Peyer's patch (tissue), 4 donors: Measurements from ENCODE around the gene TOX2. TPM values are rescaled to one million over a fixed set of nuclear protein-coding genes. Genes with fewer than 3 reads are reported as not detected.

Source experiments
- DNase-seq, 3 donors: peaks; one replicate each; pipeline ENCODE4 v3.0.0-alpha.2; 2017 to 2019
- H3K27ac ChIP-seq, 4 donors: fragments of 200-600 bp; sonication (generic); one replicate each; pipeline ENCODE4 v1.5.1; 2016 to 2019
- H3K27me3 ChIP-seq, 2 donors: fragments of 200-600 bp; sonication (generic); one replicate each; pipeline ENCODE4 v1.5.1; 2019
- H3K36me3 ChIP-seq, 3 donors: fragments of 200-600 bp; sonication (generic); one replicate each; pipeline ENCODE4 v1.5.1; 2016 to 2019
- H3K4me1 ChIP-seq, 4 donors: fragments of 200-600 bp; sonication (generic); one replicate each; pipeline ENCODE4 v1.5.1; 2016 to 2019
- H3K4me3 ChIP-seq, 4 donors: fragments of 200-600 bp; sonication (generic); 1 replicate in 3 of 4; 2 replicates in 1 of 4; pipeline ENCODE4 v1.5.1; 2016 to 2019; ENCODE audit warnings: mild to moderate bottlenecking in 1 of 4
- H3K9me3 ChIP-seq, 4 donors: fragments of 200-600 bp; sonication (generic); one replicate each; pipeline ENCODE4 v1.5.1; 2016 to 2019; ENCODE audit warnings: mild to moderate bottlenecking in 1 of 4
- POLR2A ChIP-seq, 2 donors: fragments of 450-650 bp; IDR thresholded peaks; one replicate each; pipeline ENCODE4 v1.5.1; 2017; ENCODE audit warnings: antibody characterized with exemption in 2 of 2, mild to moderate bottlenecking in 2 of 2, moderate library complexity in 2 of 2
- total RNA-seq, 4 donors: library from RNA; depleted of rRNA; stranded (reverse); fragments of >200 nt; gene quantifications; one replicate each; pipeline ENCODE4 v1.1.0, GENCODE V29; 2016
- TF ChIP-seq, protein P1 (sequence below), 6 experiments: fragments of 450-650 bp in 4 of 6; fragments of 200-600 bp in 2 of 6; sonication (generic) in 1 of 6; IDR thresholded peaks; one replicate each; pipeline ENCODE4 v1.5.1; 2017 to 2019; ENCODE audit warnings: antibody characterized with exemption in 6 of 6, mild to moderate bottlenecking in 3 of 6, moderate library complexity in 1 of 6

TOX2 gene
- total RNA-seq, 4 donors from 2014 or later, result 1.9 to 5.8 (median 2.0) TPM

GRCh38 chr20:43993560-43993959 lies 78.9 kb downstream of the TOX2 start:
- H3K27me3 ChIP-seq, result no peaks in the 10 kb centered on the region
- H3K4me1 ChIP-seq, result peaks cover 0 to 4% (median 0%) of the 10 kb centered on the region in 4 donors
- TF ChIP-seq POLR2A (IDR thresholded peaks at IDR 0.05), result no peak
- TF ChIP-seq, protein P1, sequence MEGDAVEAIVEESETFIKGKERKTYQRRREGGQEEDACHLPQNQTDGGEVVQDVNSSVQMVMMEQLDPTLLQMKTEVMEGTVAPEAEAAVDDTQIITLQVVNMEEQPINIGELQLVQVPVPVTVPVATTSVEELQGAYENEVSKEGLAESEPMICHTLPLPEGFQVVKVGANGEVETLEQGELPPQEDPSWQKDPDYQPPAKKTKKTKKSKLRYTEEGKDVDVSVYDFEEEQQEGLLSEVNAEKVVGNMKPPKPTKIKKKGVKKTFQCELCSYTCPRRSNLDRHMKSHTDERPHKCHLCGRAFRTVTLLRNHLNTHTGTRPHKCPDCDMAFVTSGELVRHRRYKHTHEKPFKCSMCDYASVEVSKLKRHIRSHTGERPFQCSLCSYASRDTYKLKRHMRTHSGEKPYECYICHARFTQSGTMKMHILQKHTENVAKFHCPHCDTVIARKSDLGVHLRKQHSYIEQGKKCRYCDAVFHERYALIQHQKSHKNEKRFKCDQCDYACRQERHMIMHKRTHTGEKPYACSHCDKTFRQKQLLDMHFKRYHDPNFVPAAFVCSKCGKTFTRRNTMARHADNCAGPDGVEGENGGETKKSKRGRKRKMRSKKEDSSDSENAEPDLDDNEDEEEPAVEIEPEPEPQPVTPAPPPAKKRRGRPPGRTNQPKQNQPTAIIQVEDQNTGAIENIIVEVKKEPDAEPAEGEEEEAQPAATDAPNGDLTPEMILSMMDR (IDR thresholded peaks at IDR 0.05), result no peak
- H3K36me3 ChIP-seq, result no peaks in the 10 kb centered on the region
- no peaks in the 10 kb centered on the region for H3K9me3 ChIP-seq
- no peak overlapping the region for H3K27ac ChIP-seq
- DNase-seq, result no peak
- no peak overlapping the region for H3K4me3 ChIP-seq

DNA sequence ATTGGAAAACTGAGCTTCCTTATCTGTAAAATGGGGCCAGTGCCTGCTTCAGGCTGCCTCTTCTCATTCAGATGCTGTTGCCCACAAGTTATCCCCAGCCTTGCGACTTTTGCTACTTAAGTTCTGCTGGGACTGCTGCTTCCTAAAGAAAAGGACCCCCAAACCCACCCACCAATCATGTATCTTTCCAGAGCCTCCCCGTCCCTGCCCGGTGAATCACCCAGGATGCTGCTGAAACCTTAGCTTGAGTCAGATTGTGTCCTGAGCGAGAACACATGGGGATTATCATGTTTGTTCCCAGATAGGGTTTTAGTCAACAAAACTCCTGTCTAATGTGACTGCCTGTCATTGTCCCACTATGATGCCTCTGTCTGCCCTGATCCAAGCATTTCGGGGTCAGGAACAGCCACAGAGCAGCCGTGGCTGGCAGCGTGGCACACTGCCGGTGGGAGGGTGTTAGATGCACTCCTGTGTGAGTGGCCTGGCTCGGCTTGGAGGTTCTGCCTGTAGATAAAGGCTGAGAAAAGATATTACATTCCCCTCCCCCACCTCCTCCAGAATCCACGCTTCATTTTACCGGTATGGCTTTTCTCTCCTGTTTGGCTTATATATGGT lies 79.9 kb downstream of the TOX2 start:
- Histone ChIP-seq H3K9me3 (no peaks in the 10 kb centered on the region), H3K4me3 (no peak overlapping the region), H3K27me3 (no peaks in the 10 kb centered on the region), H3K4me1 (peaks cover 0 to 4% (median 0%) of the 10 kb centered on the region in 4 donors), H3K27ac (no peak overlapping the region), H3K36me3 (no peaks in the 10 kb centered on the region)
- DNase-seq, result no peak
- TF ChIP-seq POLR2A (IDR thresholded peaks at IDR 0.05), result no peak
- TF ChIP-seq, protein P1 (IDR thresholded peaks at IDR 0.05), result no peak

GRCh38 chr20:43995645-43996044 lies 81.0 kb downstream of the TOX2 start:
- no peaks in the 10 kb centered on the region for H3K36me3 ChIP-seq
- TF ChIP-seq, protein P1 (IDR thresholded peaks at IDR 0.05), result no peak
- no peak for TF ChIP-seq POLR2A (IDR thresholded peaks at IDR 0.05)
- DNase-seq, result no peak

DNA sequence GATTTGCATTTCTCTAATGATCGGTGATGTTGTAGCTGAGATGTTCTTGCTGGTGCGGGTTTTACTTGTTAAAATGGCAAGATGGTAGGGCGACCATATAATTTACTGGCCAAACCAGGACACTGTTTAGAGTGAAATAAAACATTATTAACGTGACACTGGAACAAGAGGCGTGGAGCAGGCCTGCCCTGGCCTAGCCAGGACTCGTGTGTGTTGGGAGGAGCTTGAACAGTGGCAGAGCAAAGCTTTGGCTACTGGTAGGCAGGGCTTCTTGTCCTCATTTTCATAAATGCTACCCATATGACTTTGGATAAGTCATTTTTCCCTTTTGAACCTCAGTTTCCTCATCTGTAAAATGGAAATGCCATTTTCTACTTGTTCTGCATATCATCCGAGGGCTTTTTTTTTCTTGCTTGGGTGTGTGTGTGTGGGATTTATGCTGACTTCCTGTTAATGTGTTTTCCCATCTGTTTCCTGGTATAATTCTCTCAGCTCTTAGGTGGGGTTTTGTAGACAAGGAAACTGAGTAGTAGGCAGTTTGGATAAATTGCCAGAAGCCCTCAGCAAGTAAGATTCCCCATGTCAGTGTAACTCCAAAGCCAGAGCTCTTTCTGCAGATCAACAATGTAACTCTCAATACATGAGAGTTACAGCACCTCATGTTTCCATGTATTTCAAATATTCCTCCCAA lies 81.7 kb downstream of the TOX2 start:
- no peak for DNase-seq
- Histone ChIP-seq H3K4me3 (no peak overlapping the region), H3K4me1 (peaks cover 0 to 4% (median 0%) of the 10 kb centered on the region in 4 donors), H3K36me3 (no peaks in the 10 kb centered on the region), H3K27me3 (no peaks in the 10 kb centered on the region), H3K9me3 (no peaks in the 10 kb centered on the region), H3K27ac (no peak overlapping the region)
- no peak for TF ChIP-seq POLR2A (IDR thresholded peaks at IDR 0.05)
- TF ChIP-seq, protein P1 (IDR thresholded peaks at IDR 0.05), result no peak

More at GRCh38 chr20:43995645-43996044, 81.0 kb downstream of the TOX2 start:
- H3K27me3 ChIP-seq, result no peaks in the 10 kb centered on the region
- no peak overlapping the region for H3K27ac ChIP-seq
- H3K4me3 ChIP-seq, result no peak overlapping the region
- no peaks in the 10 kb centered on the region for H3K9me3 ChIP-seq
- H3K4me1 ChIP-seq, result peaks cover 0 to 4% (median 0%) of the 10 kb centered on the region in 4 donors

GRCh38 chr20:43999848-44000247 lies 85.2 kb downstream of the TOX2 start:
- Histone ChIP-seq H3K27me3 (no peaks in the 10 kb centered on the region), H3K4me1 (peaks cover 0 to 4% (median 0%) of the 10 kb centered on the region in 4 donors), H3K9me3 (no peaks in the 10 kb centered on the region), H3K27ac (no peak overlapping the region), H3K36me3 (no peaks in the 10 kb centered on the region), H3K4me3 (no peak overlapping the region)
- no peak for TF ChIP-seq POLR2A (IDR thresholded peaks at IDR 0.05)
- TF ChIP-seq, protein P1 (IDR thresholded peaks at IDR 0.05), result no peak
- DNase-seq, result no peak
